Pancreas (tissue), 10 donors: ENCODE data around the gene MAP7. TPM values are rescaled to one million over a fixed set of nuclear protein-coding genes. Genes with fewer than 3 reads are reported as not detected.

Experiments used
- ATAC-seq, 4 donors: fragments of 200-7000 bp; cut with Tn5 transposase; one replicate each; pipeline versions ENCODE4 v1.8.0 to v1.9.1; 2020; ENCODE audit warnings: mild to moderate bottlenecking in 4 of 4, moderate library complexity in 4 of 4
- DNase-seq, 6 donors: peaks; one replicate each; pipeline ENCODE4 v3.0.0-alpha.2; 2020
- FAIRE-seq: peaks from 2 replicates; lab custom pipeline; 2012; peaks lifted over from hg19 to GRCh38; lab: Jason Lieb, UNC
- H3K27ac ChIP-seq, 4 donors: fragments of 200-600 bp; sonication (generic); 1 replicate in 3 of 4; 2 replicates in 1 of 4; pipeline versions ENCODE4 v1.5.0 to v1.8.0; 2020
- H3K27me3 ChIP-seq, 4 donors: fragments of 200-600 bp; one replicate each; pipeline ENCODE4 v1.8.0; 2021
- H3K36me3 ChIP-seq, 3 donors: fragments of 200-600 bp; sonication (generic) in 1 of 3; one replicate each; pipeline versions ENCODE4 v1.5.0 to v1.8.0; 2020 to 2021
- H3K4me1 ChIP-seq, 3 donors: fragments of 200-600 bp; one replicate each; pipeline ENCODE4 v1.8.0; 2021
- H3K4me3 ChIP-seq, 4 donors: fragments of 200-600 bp; sonication (generic) in 2 of 4; one replicate each; pipeline versions ENCODE4 v1.5.0 to v1.8.0; 2020 to 2021
- H3K9me3 ChIP-seq, 4 donors: fragments of 200-600 bp; one replicate each; pipeline ENCODE4 v1.8.0; 2021
- WGBS, 2 donors: extraction: QIAGEN DNeasy Blood & Tissue Kit; methylation state at CpG; one replicate each; pipeline ENCODE4 v1.1.7; 2013; 5-methylcytosine and 5-hydroxymethylcytosine counted together
- intact Hi-C, 3 donors: fragments of 100-400 bp; cut with DNase I; formaldehyde crosslinking; loops; one replicate each; pipeline versions ENCODE4 v1.11.1 to v1.14.2; 2022
- polyA plus RNA-seq, 2 donors: library from polyadenylated mRNA; stranded (reverse); fragments of 200-250 nt; gene quantifications; one replicate each; pipeline ENCODE4 v1.2.3, GENCODE V29; 2013
- total RNA-seq, 6 donors: library from RNA; stranded (reverse); fragmentation: NEBNext Ultra II Directional in 4 of 6; extraction: Animal tissue kit (Norgen Biotek cat#: 25700) in 4 of 6; gene quantifications; one replicate each; pipeline versions ENCODE4 v1.2.1 to v1.2.4, GENCODE V29; 2021 to 2023
- TF ChIP-seq, protein P1 (sequence below), 4 donors: fragments of 200-600 bp; sonication (generic) in 3 of 4; IDR thresholded peaks; one replicate each; pipeline versions ENCODE4 v1.5.0 to v1.8.0; 2021; ENCODE audit warnings: antibody characterized with exemption in 4 of 4
- donor health status: healthy with polysubstance abuse.
- donor health status: DM: no; HTN: no; CAD: no; lungs with moderate emphysema.
- donor health status: DM: no; HTN: no; CAD: no.
- donor health status: control.
- donor health status: control.
- donor health status: Bipolar disorder and iron deficiency.
- donor health status: DM: yes; HTN: yes; CAD: no.
- donor health status: DM: no; HTN: no; CAD: no.
- donor health status: DM: no; HTN: no; CAD: no.
- donor health status: DM: yes; HTN: yes; CAD: no.

MAP7 gene
- total and polyA plus RNA-seq, 8 donors: 10.7 to 37.9 (median 24.9) TPM

DNA sequence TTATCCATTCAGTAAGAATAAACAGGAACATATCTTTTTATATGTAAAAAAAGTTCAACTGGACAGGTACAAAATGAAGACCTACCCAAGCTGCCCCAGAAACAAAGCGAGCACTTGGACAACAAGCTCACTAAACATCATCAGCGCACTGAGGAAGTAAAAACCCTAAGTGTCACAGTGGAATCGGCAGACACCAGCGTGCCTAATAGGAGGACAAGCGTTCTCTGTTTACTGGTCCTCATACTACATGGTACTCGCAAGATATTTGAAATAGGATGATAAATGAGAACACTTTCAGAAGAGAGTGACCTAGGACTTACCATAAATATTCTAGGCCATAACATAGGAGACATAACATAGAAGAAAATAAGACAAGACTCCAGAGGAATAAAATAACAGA, 18.2 kb downstream of the MAP7 start:
- ATAC-seq (no peak), DNase-seq (no peak), FAIRE-seq (no peak)
- H3K27me3 ChIP-seq: no peaks in the 10 kb centered on the region
- intact Hi-C loops: no loop called here
- H3K27ac ChIP-seq: no peak overlapping the region
- no peaks in the 10 kb centered on the region for H3K36me3 ChIP-seq
- peaks cover 0 to 5% (median 0%) of the 10 kb centered on the region in 3 donors for H3K4me1 ChIP-seq
- no peaks in the 10 kb centered on the region for H3K9me3 ChIP-seq
- TF ChIP-seq, protein P1, sequence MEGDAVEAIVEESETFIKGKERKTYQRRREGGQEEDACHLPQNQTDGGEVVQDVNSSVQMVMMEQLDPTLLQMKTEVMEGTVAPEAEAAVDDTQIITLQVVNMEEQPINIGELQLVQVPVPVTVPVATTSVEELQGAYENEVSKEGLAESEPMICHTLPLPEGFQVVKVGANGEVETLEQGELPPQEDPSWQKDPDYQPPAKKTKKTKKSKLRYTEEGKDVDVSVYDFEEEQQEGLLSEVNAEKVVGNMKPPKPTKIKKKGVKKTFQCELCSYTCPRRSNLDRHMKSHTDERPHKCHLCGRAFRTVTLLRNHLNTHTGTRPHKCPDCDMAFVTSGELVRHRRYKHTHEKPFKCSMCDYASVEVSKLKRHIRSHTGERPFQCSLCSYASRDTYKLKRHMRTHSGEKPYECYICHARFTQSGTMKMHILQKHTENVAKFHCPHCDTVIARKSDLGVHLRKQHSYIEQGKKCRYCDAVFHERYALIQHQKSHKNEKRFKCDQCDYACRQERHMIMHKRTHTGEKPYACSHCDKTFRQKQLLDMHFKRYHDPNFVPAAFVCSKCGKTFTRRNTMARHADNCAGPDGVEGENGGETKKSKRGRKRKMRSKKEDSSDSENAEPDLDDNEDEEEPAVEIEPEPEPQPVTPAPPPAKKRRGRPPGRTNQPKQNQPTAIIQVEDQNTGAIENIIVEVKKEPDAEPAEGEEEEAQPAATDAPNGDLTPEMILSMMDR (IDR thresholded peaks at IDR 0.05): no peak
- no peak overlapping the region for H3K4me3 ChIP-seq
- WGBS, 2 donors: 92 to 94% methylated on average over 6 of the region's 6 CpGs

DNA sequence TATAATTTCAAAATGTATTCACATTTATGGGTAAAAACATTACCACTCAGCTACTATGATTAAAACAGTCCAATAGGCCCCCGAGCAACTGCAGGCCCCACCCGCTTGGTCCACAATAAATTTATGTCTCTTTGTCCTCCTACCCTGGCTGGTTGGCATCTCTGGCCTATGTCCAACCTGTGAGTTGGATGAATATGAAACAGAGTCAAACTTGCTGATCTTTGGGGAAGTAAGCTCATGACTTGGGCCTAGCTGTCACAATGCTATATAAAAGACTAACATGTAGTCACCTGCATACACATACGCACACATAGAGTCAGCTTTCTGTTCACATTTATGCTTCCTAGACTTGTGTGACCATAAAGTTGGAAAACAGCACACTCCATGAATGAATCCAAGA, 20.5 kb downstream of the MAP7 start:
- ATAC-seq: no peak
- Histone ChIP-seq H3K4me1 (peaks cover 0 to 10% (median 5%) of the 10 kb centered on the region in 3 donors), H3K4me3 (no peak overlapping the region), H3K27ac (no peak overlapping the region), H3K27me3 (no peaks in the 10 kb centered on the region), H3K9me3 (no peaks in the 10 kb centered on the region), H3K36me3 (no peaks in the 10 kb centered on the region)
- TF ChIP-seq, protein P1 (IDR thresholded peaks at IDR 0.05): no peak
- intact Hi-C loops: no loop called here
- no peak for FAIRE-seq
- WGBS, 2 donors: 98 to 100% methylated on average over 3 of the region's 3 CpGs
- DNase-seq: no peak

DNA sequence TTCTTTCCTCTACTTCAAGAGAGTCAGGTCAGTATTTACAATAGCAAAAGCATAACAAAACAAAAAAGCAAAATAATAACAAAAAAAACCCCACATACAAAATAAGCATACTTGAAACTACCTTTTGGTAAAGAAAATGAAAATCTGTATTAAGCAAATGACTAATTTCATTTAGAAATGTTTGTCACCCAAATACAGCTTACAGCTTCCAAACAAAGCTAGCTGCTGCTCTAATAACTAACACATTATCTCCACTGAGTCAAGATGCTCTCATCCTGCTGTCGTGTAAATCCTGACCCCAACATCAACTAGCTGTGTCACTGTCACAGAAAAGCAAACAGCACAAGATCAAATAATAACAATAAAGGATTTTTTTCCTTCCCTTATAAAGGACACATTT, 21.7 kb downstream of the MAP7 start:
- no peak for ATAC-seq
- 66 to 88% methylated on average over 1 of the region's 1 CpG for WGBS, 2 donors
- intact Hi-C loops: no loop called here

DNA sequence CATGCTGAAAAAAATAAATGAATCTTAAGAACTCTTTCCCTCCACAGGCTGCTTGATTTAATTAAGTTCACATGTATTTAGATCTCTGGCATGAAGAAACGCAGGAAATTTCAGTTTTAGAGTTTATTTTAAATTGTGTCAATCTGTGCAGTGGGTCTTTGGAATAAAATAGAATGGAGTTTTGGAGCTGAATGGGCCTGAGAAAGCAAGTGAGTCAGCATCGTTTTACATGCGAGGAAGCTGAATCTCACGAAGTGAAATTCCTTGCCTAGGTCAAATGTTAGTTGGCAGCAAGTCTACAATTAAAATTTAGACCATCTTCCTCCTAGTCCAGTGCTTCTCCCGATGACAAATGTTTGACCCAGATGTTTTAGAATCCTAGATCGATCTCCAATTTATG, 22.4 kb downstream of the MAP7 start:
- no peak for DNase-seq
- FAIRE-seq: no peak
- no peaks in the 10 kb centered on the region for H3K36me3 ChIP-seq
- no peaks in the 10 kb centered on the region for H3K27me3 ChIP-seq
- no peaks in the 10 kb centered on the region for H3K9me3 ChIP-seq
- no peak overlapping the region for H3K4me3 ChIP-seq
- H3K4me1 ChIP-seq: peaks cover 4 to 14% (median 6%) of the 10 kb centered on the region in 3 donors
- TF ChIP-seq, protein P1 (IDR thresholded peaks at IDR 0.05): no peak
- no peak overlapping the region for H3K27ac ChIP-seq
- intact Hi-C loops: no loop called here
- 79 to 87% methylated on average over 6 of the region's 6 CpGs for WGBS, 2 donors
- ATAC-seq: no peak

More for the DNA sequence above, 21.7 kb downstream of the MAP7 start:
- FAIRE-seq: no peak
- Histone ChIP-seq H3K27me3 (no peaks in the 10 kb centered on the region), H3K4me3 (no peak overlapping the region), H3K9me3 (no peaks in the 10 kb centered on the region), H3K27ac (no peak overlapping the region), H3K36me3 (no peaks in the 10 kb centered on the region), H3K4me1 (peaks cover 4 to 14% (median 6%) of the 10 kb centered on the region in 3 donors)
- no peak for DNase-seq
- TF ChIP-seq, protein P1 (IDR thresholded peaks at IDR 0.05): no peak

DNA sequence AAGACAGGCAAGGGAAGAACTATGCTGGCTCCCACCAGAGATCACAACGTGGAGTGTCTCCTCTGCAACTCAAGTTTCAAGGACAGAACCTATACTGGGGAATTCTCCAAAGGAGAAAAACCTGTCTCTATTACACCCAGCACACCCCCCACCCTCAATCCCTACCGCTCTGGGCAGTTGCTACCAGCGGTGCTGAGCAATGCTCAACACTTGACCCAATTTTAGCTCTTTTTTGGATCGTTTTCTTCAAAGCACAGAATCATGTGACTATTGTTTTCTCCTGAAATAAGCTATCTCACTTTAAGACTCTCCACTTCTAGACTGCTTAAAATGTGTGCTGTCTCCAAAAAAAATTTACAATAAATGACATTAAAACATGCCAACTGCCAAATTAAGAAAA, 23.3 kb downstream of the MAP7 start:
- no peak for ATAC-seq
- DNase-seq: no peak
- WGBS, 2 donors: 55 to 64% methylated on average over 4 of the region's 4 CpGs
- Histone ChIP-seq H3K4me3 (no peak overlapping the region), H3K27me3 (no peaks in the 10 kb centered on the region), H3K27ac (no peak overlapping the region), H3K4me1 (peaks cover 4 to 14% (median 6%) of the 10 kb centered on the region in 3 donors), H3K36me3 (no peaks in the 10 kb centered on the region), H3K9me3 (no peaks in the 10 kb centered on the region)
- TF ChIP-seq, protein P1 (IDR thresholded peaks at IDR 0.05): no peak
- intact Hi-C loops: no loop called here
- FAIRE-seq: no peak
